GM21360 (cell line): ENCODE results near the gene STXBP1.

Experiments
- ATAC-seq: cut with Tn5 transposase; IDR thresholded peaks from one replicate; pipeline ENCODE4 v1.9.1; 2021; ENCODE audit warnings: mild to moderate bottlenecking, moderate library complexity; ENCODE audit not compliant: unreplicated experiment

The STXBP1 gene

GRCh38 chr9:127689329-127690000 lies 77.4 kb downstream of the STXBP1 start:
- no peak for ATAC-seq

GRCh38 chr9:127690735-127691134 lies 78.7 kb downstream of the STXBP1 start:
- no peak for ATAC-seq

GRCh38 chr9:127692071-127692470 lies 80.0 kb downstream of the STXBP1 start:
- no peak for ATAC-seq

GRCh38 chr9:127693143-127693542 lies 81.1 kb downstream of the STXBP1 start:
- ATAC-seq: no peak

GRCh38 chr9:127693697-127694096 lies 81.6 kb downstream of the STXBP1 start:
- ATAC-seq: no peak

- no peak for ATAC-seq
These were observed 83.0 kb downstream of the STXBP1 start for GRCh38 chr9:127694890-127695720.

- ATAC-seq: no peak
These were observed 85.5 kb downstream of the STXBP1 start for GRCh38 chr9:127697575-127697974.

- no peak for ATAC-seq
These were observed 86.3 kb downstream of the STXBP1 start for GRCh38 chr9:127698386-127698785.

- peak; percentile 75 for ATAC-seq
These were observed 87.1 kb downstream of the STXBP1 start for GRCh38 chr9:127698985-127699670.

- no peak for ATAC-seq
These were observed 88.1 kb downstream of the STXBP1 start for GRCh38 chr9:127700140-127700539.

GRCh38 chr9:127700594-127701255 lies 88.6 kb downstream of the STXBP1 start:
- ATAC-seq: no peak

GRCh38 chr9:127703289-127703946 lies 91.3 kb downstream of the STXBP1 start:
- ATAC-seq: no peak

- ATAC-seq: no peak
These were observed 93.7 kb downstream of the STXBP1 start for GRCh38 chr9:127705577-127706379.

- ATAC-seq: no peak
These were observed 94.8 kb downstream of the STXBP1 start, which contains the start of gene CFAP157 for GRCh38 chr9:127706836-127707241. Gene CFAP157 (plus strand): TSS chr9:127706988. CDS start chr9:127707032, 44 bp downstream.

- ATAC-seq: no peak
These were observed 95.7 kb downstream of the STXBP1 start for GRCh38 chr9:127707766-127708165.

- no peak for ATAC-seq
These were observed 97.0 kb downstream of the STXBP1 start for GRCh38 chr9:127708952-127709587.

GRCh38 chr9:127710204-127710783 lies 98.2 kb downstream of the STXBP1 start:
- ATAC-seq: no peak

- no peak for ATAC-seq
These were observed 99.2 kb downstream of the STXBP1 start for GRCh38 chr9:127711226-127711701.

GRCh38 chr9:127711831-127712274 lies 99.8 kb downstream of the STXBP1 start:
- no peak for ATAC-seq
